ENCODE data around the gene TMIGD1.

DNA sequence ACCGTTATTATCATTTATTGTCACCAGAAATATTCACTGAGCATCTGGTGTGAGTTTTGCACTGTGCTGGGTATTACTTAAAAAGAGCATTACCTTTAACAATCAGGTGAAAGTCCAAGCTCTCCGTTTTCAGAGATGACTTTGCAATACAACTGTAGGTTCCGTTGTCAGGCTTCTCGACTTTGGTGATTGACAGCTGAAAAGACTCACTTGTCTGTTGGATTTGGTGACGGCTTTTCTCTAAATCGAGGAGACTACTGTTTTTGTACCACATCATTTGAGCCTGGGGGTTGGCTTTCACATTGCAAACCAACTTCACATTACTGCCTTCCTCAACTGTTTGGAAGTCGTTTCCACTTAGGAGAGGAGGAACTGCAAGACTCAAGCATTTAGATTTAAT lies 9.1 kb downstream of the TMIGD1 start:
- no peak for TF ChIP-seq SP1 (IDR thresholded peaks at IDR 0.05)
- TF ChIP-seq BHLHE40 (IDR thresholded peaks at IDR 0.05; ENCODE audit: borderline replicate concordance) = no peak
- TF ChIP-seq L3MBTL2 (conservative IDR thresholded peaks at IDR 0.05) = no peak
- no peak for TF ChIP-seq FOXA1 (IDR thresholded peaks at IDR 0.05)
- no peak for TF ChIP-seq LEF1 (IDR thresholded peaks at IDR 0.05; ENCODE audit: borderline replicate concordance)
